ENCODE measurements around the gene TXNL4A.

TXNL4A gene

GRCh38 chr18:79952456-79952995 lies 35.8 kb downstream of the TXNL4A start:
- TF ChIP-seq ZNF274 (IDR thresholded peaks at IDR 0.05; ENCODE audit: low read depth, low read length), result no peak
- peak overlapping the region; percentile 69; the same call in 1 of the 2 replicates for H3K4me3 ChIP-seq (ENCODE audit: low read length)

- TF ChIP-seq ZNF274 (IDR thresholded peaks at IDR 0.05; ENCODE audit: low read depth, low read length), result no peak
- peak within 1 kb of the TSS; percentile 87 for H3K4me3 ChIP-seq (ENCODE audit: low read length)
Observed at GRCh38 chr18:79951545-79952455, 36.6 kb downstream of the TXNL4A start, which contains the start of gene SLC66A2. SLC66A2 (minus strand) TSS chr18:79951653; CDS start chr18:79950926, 727 bp downstream.

GRCh38 chr18:79950515-79951341 lies 37.6 kb downstream of the TXNL4A start:
- no peak for TF ChIP-seq ZNF274 (IDR thresholded peaks at IDR 0.05; ENCODE audit: low read depth, low read length)
- H3K4me3 ChIP-seq (ENCODE audit: low read length), result peak overlapping the region; percentile 87

GRCh38 chr18:79949697-79950487 lies 38.5 kb downstream of the TXNL4A start:
- H3K4me3 ChIP-seq (ENCODE audit: low read length), result peak overlapping the region; percentile 87
- TF ChIP-seq ZNF274 (IDR thresholded peaks at IDR 0.05; ENCODE audit: low read depth, low read length), result no peak

- H3K4me3 ChIP-seq (ENCODE audit: low read length), result no peak overlapping the region
- TF ChIP-seq ZNF274 (IDR thresholded peaks at IDR 0.05; ENCODE audit: low read depth, low read length), result no peak
Observed at GRCh38 chr18:79948719-79949411, 39.5 kb downstream of the TXNL4A start.

GRCh38 chr18:79947881-79948610 lies 40.3 kb downstream of the TXNL4A start:
- H3K4me3 ChIP-seq (ENCODE audit: low read length), result no peak overlapping the region

GRCh38 chr18:79947054-79947755 lies 41.2 kb downstream of the TXNL4A start:
- no peak for TF ChIP-seq ZNF274 (IDR thresholded peaks at IDR 0.05; ENCODE audit: low read depth, low read length)
- no peak overlapping the region for H3K4me3 ChIP-seq (ENCODE audit: low read length)

More at GRCh38 chr18:79947881-79948610, 40.3 kb downstream of the TXNL4A start:
- no peak for TF ChIP-seq ZNF274 (IDR thresholded peaks at IDR 0.05; ENCODE audit: low read depth, low read length)

- TF ChIP-seq ZNF274 (IDR thresholded peaks at IDR 0.05; ENCODE audit: low read depth, low read length), result no peak
- no peak overlapping the region for H3K4me3 ChIP-seq (ENCODE audit: low read length)
Observed at GRCh38 chr18:79945118-79946042, 43.0 kb downstream of the TXNL4A start.

GRCh38 chr18:79944746-79945117 lies 43.6 kb downstream of the TXNL4A start:
- no peak for TF ChIP-seq ZNF274 (IDR thresholded peaks at IDR 0.05; ENCODE audit: low read depth, low read length)
- H3K4me3 ChIP-seq (ENCODE audit: low read length), result no peak overlapping the region

- no peak for TF ChIP-seq ZNF274 (IDR thresholded peaks at IDR 0.05; ENCODE audit: low read depth, low read length)
- no peak overlapping the region for H3K4me3 ChIP-seq (ENCODE audit: low read length)
Observed at GRCh38 chr18:79944126-79944731, 44.1 kb downstream of the TXNL4A start.

All from GM08714 (cell line).